Measurements from ENCODE around the gene SPATA25.

SPATA25 gene

DNA sequence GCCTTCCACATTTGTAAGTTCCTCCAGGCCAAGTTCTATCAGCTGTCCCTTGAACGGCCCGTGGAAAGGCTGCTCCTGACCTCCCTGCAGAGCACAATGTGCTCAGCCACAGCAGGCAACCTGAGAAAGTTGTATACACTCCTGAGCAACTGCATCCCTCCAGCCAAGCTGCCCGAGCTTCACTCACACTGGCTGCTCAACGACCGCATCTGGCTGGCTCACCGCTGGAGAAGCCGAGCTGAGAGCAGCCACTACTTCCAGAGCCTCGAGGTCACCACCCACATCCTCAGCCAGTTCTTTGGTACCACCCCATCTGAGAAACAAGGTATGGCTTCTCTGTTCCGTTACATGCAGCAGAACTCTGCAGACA lies 4.3 kb downstream of the SPATA25 start:
- TF ChIP-seq, protein P1, sequence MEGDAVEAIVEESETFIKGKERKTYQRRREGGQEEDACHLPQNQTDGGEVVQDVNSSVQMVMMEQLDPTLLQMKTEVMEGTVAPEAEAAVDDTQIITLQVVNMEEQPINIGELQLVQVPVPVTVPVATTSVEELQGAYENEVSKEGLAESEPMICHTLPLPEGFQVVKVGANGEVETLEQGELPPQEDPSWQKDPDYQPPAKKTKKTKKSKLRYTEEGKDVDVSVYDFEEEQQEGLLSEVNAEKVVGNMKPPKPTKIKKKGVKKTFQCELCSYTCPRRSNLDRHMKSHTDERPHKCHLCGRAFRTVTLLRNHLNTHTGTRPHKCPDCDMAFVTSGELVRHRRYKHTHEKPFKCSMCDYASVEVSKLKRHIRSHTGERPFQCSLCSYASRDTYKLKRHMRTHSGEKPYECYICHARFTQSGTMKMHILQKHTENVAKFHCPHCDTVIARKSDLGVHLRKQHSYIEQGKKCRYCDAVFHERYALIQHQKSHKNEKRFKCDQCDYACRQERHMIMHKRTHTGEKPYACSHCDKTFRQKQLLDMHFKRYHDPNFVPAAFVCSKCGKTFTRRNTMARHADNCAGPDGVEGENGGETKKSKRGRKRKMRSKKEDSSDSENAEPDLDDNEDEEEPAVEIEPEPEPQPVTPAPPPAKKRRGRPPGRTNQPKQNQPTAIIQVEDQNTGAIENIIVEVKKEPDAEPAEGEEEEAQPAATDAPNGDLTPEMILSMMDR (IDR thresholded peaks at IDR 0.05) = no peak

DNA sequence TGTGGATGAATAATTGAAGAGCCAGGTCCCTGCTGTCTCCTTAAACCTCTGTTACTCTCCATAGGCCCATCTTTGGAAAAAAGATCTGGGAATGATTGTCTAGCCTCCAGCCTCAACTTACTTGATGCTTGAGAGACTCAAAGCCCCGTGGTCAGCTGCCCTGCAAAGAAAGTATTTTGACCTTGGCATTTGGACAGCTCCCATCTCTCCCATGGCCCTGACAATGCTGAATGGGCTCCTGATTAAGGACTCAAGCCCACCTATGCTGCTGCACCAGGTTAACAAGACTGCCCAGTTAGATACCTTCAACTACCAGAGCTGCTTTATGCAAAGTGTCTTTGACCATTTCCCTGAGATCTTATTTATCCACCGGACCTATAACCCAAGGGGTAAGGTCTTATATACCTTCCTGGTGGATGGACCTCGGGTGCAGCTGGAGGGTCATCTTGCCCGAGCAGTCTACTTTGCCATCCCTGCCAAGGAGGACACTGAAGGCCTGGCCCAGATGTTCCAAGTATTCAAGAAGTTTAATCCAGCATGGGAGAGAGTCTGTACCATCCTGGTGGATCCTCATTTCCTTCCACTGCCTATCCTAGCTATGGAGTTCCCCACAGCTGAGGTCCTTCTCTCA lies 4.8 kb downstream of the SPATA25 start:
- TF ChIP-seq, protein P1 (IDR thresholded peaks at IDR 0.05) = no peak

DNA sequence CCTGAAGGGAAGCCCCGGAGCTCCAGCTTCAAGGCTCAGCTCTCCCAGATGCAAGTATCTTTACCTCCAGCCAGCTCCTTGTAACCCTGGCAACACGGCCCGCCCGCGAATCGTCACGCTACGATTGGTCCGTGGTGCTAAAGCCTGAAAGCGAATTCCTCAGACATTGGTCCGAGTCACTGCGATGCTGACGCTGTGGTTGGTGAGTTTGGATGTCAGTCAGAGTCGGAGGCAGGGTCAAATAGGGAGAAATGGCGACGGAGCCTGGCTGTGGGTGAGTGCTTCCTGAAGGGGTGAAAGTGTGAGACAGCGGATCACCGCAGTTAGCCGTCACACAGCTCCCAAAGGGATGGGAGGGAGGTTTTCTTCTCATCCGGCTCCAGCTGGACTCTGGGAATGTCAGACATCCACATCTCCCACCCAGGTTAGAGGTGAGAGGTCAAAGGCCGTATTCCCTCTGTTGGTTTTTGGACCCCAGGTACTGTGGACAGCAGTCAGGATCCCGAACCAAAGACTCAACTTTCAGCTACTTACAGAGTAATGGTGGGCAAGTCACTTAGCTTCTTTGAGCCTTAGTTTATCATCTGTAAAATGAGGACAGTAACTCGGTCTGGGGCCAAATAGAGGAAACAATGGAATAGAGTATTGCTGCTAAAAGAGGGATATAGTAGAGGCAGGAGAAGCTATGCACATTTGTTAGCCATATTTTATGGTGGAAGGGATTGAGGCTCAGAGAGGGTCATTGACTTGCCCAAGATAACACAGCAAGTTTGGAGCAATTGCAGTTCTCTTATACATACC lies 6.2 kb downstream of the SPATA25 start, which contains the start of gene ZSWIM1:
ZSWIM1 (plus strand) TSS at position 240 of the 801 bp plus-strand sequence. CDS start 1,366 bp downstream, outside the sequence.
- TF ChIP-seq, protein P1 (IDR thresholded peaks at IDR 0.05) = no peak

DNA sequence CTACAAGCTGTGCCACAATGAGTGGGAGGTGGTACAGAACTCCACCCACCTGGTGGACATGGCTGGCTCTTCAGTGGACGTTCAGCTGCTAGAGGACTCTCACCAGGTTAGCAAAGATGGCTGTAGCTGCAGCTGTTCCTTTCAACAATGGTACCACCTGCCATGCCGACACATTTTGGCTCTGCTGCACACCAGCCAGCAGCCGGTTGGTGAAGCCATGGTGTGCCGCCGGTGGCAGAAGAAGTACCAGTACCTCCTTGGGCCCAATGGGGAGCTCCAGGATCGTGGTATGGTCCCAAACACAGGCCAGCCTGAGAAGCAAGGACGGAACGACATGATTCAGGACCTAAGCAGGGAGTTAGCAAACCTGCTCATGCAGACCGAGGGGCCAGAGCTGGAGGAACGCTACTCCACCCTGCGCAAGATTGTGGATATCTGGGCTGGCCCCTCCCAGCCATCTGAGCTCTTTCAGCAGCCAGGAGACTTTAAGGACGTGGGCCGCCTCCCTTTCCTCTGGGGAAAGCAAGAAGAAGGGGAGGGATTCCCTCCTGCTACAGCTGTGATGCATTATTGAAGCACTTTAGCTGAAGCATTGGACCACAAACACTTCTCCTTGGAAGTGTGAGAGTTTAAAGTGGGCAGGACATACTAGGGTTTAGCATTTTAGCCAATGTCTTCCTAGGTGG lies 9.2 kb downstream of the SPATA25 start:
- TF ChIP-seq, protein P1 (IDR thresholded peaks at IDR 0.05) = no peak

DNA sequence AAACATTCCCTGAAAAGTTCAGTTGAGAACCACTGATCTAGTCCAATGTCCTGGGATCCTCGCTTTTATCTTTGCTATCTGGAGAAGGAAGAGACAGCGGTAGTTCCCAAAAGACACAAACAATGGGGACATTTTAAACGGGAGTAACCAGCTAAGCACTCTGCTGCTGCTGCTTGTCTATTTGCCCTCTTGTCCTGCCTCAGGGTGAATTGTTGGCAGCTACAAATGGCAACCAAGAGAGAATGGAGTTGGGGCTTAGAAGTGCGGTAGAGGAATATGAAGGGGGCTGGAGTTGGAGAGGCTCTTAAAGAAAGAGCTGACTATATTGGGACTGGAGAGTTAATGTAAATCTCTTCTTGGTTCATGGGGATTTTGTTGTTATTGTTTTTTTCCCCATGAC lies 12.8 kb downstream of the SPATA25 start:
- TF ChIP-seq, protein P1 (IDR thresholded peaks at IDR 0.05) = no peak

DNA sequence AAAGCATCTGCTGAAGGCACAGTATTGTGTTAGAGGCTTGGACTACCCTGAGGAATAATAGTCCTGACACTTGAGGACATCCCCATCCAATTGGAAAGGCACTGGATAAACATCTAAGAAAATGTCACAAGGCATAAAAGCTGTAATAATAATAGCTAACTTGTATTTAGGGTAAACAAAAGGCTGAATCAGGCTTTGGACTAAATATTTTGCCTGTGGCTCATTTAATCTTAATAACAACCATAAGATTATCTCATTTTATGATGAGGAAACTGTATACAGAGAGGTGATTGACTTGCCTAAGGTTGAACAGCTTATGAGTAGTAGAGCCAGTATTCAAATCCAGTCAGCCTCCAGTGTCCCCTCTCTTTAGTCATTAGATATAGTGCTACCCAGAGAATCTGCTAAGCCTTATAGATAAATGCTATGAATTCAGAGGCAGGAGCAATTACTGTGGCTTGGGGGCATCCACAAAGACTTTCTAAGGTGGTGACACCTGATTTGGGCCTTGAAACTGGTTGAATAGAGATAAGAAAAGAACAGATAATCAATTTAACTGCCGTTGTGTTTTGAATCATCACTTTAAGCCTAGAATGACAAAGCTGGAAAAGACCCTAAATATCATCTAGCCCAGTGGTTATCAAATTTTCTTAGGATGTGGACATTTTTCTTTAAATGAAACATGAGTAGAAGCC lies 13.9 kb downstream of the SPATA25 start:
- TF ChIP-seq, protein P1 (IDR thresholded peaks at IDR 0.05) = no peak

DNA sequence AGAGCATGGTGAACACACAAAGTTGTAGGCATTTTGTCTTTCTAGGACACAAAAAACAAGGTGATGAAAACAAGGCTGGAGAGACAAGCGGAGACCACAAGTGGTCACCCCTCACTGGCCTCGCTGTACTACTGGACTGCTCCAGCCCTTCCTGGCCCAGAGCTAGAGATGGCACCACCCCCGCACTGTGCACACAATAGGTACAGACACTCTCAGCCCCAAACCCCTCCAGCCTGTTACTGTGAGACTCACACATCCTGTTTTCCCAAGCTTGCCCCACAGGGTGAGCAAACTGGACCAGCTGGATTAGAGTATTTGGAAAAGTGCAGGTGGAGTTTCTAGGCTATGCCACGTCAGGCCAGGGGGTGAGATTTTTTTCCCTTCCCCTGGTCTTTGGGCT lies 14.8 kb downstream of the SPATA25 start:
- TF ChIP-seq, protein P1 (IDR thresholded peaks at IDR 0.05) = no peak
